Mesenchymal stem cell (in vitro differentiated cells and primary cell): ENCODE data around the gene IGF1R.

Experiments
- DNase-seq: peaks from one replicate; pipeline ENCODE4 v3.0.0-alpha.2; 2013
- H2AFZ ChIP-seq: one replicate; pipeline ENCODE4 v1.6.1; 2013; ENCODE audit warnings: low read depth, mild to moderate bottlenecking, control low read depth, inconsistent platforms, low read length, moderate library complexity
- H2AK5ac ChIP-seq: 2 replicates; pipeline ENCODE4 v1.6.1; 2013; ENCODE audit warnings: low read length, moderate library complexity, mild to moderate bottlenecking, inconsistent platforms; ENCODE audit not compliant: severe bottlenecking
- H2BK120ac ChIP-seq: one replicate; pipeline ENCODE4 v1.6.1; 2013; ENCODE audit warnings: low read depth, mild to moderate bottlenecking, inconsistent platforms, low read length, moderate library complexity
- H2BK12ac ChIP-seq, 2 experiments: one replicate each; pipeline ENCODE4 v1.6.1; 2013; ENCODE audit warnings: inconsistent platforms in 2 of 2, low read length in 2 of 2, mild to moderate bottlenecking in 2 of 2, moderate library complexity in 2 of 2, control low read depth in 1 of 2
- H2BK15ac ChIP-seq: one replicate; pipeline ENCODE4 v1.6.1; 2013; ENCODE audit warnings: mild to moderate bottlenecking, low read depth, inconsistent platforms; ENCODE audit not compliant: poor library complexity, severe bottlenecking
- H2BK5ac ChIP-seq: 2 replicates; pipeline ENCODE4 v1.6.1; 2013; ENCODE audit warnings: low read depth, mild to moderate bottlenecking, low read length, control low read depth, inconsistent platforms; ENCODE audit not compliant: poor library complexity, severe bottlenecking
- H3K14ac ChIP-seq, 2 experiments: one replicate each; pipeline ENCODE4 v1.6.1; 2013; ENCODE audit warnings: inconsistent platforms in 2 of 2, low read length in 2 of 2, control low read depth in 1 of 2, mild to moderate bottlenecking in 1 of 2, moderate library complexity in 1 of 2
- H3K18ac ChIP-seq, 2 experiments: one replicate each; pipeline ENCODE4 v1.6.1; 2013; ENCODE audit warnings: inconsistent platforms in 2 of 2, low read length in 2 of 2, control low read depth in 1 of 2, low read depth in 1 of 2, mild to moderate bottlenecking in 1 of 2
- H3K23ac ChIP-seq, 2 experiments: one replicate each; pipeline ENCODE4 v1.6.1; 2013; ENCODE audit warnings: inconsistent platforms in 2 of 2, low read length in 2 of 2, mild to moderate bottlenecking in 2 of 2, moderate library complexity in 2 of 2, control low read depth in 1 of 2
- H3K27ac ChIP-seq: 2 replicates; pipeline ENCODE4 v1.5.1; 2013; ENCODE audit warnings: mild to moderate bottlenecking, moderate library complexity, low read length, control low read depth, inconsistent platforms; ENCODE audit not compliant: poor library complexity, severe bottlenecking
- H3K27me3 ChIP-seq, 2 experiments: 2 replicates each; pipeline versions ENCODE4 v1.6.1 to v1.7.0; 2013; ENCODE audit warnings: low read length in 2 of 2, mild to moderate bottlenecking in 2 of 2, moderate library complexity in 2 of 2, control low read depth in 1 of 2, inconsistent platforms in 1 of 2; ENCODE audit not compliant: control insufficient read depth in 1 of 2, insufficient read depth in 1 of 2
- H3K36me3 ChIP-seq, 2 experiments: 2 replicates each; pipeline versions ENCODE4 v1.6.1 to v1.7.0; 2013; ENCODE audit warnings: low read length in 2 of 2, control low read depth in 1 of 2, inconsistent platforms in 1 of 2, low read depth in 1 of 2, mild to moderate bottlenecking in 1 of 2; ENCODE audit not compliant: insufficient read depth in 2 of 2, control insufficient read depth in 1 of 2
- H3K4ac ChIP-seq, 2 experiments: one replicate each; pipeline ENCODE4 v1.6.1; 2013; ENCODE audit warnings: inconsistent platforms in 2 of 2, low read length in 2 of 2, mild to moderate bottlenecking in 2 of 2, moderate library complexity in 2 of 2, control low read depth in 1 of 2, low read depth in 1 of 2
- H3K4me1 ChIP-seq: 2 replicates; pipeline ENCODE4 v1.6.1; 2013; ENCODE audit warnings: low read depth, low read length, control low read depth; ENCODE audit not compliant: control insufficient read depth, insufficient read depth
- H3K4me2 ChIP-seq: 2 replicates; pipeline ENCODE4 v1.6.1; 2013; ENCODE audit warnings: low read length, mild to moderate bottlenecking, inconsistent platforms; ENCODE audit not compliant: poor library complexity, severe bottlenecking
- H3K4me3 ChIP-seq, 2 experiments: 2 replicates each; pipeline versions ENCODE4 v1.5.1 to v1.7.0; 2013; ENCODE audit warnings: low read length in 2 of 2, mild to moderate bottlenecking in 2 of 2, control low read depth in 1 of 2, low read depth in 1 of 2; ENCODE audit not compliant: insufficient read depth in 1 of 2
- H3K79me1 ChIP-seq: replicated peaks from 2 replicates; pipeline ENCODE4 v1.6.1; 2013; ENCODE audit warnings: mild to moderate bottlenecking, control low read depth, low read length, inconsistent platforms; ENCODE audit not compliant: poor library complexity, severe bottlenecking
- H3K9ac ChIP-seq: 2 replicates; pipeline ENCODE4 v1.7.0; 2013; ENCODE audit warnings: mild to moderate bottlenecking, low read length, moderate library complexity
- H3K9me3 ChIP-seq: 2 replicates; pipeline ENCODE4 v1.7.0; 2013; ENCODE audit warnings: mild to moderate bottlenecking, low read length; ENCODE audit not compliant: control insufficient read depth
- H4K8ac ChIP-seq: one replicate; pipeline ENCODE4 v1.6.1; 2013; ENCODE audit warnings: inconsistent platforms, mild to moderate bottlenecking, low read length, moderate library complexity
- H4K91ac ChIP-seq: one replicate; pipeline ENCODE4 v1.6.1; 2013; ENCODE audit warnings: mild to moderate bottlenecking, low read length, inconsistent platforms
- WGBS: methylation state at CpG from one replicate; pipeline ENCODE4 v1.1.7; 2013; ENCODE audit warnings: mixed read lengths; 5-methylcytosine and 5-hydroxymethylcytosine counted together

Gene IGF1R

GRCh38 chr15:98753726-98754656 lies 105.7 kb downstream of the IGF1R start:
- H2BK120ac ChIP-seq, result no peak overlapping the region
- peak overlapping the region in 1 of 2 experiments; percentile 35 for H3K4ac ChIP-seq
- H2AK5ac ChIP-seq, result peak overlapping the region; percentile 11
- H2BK5ac ChIP-seq, result no peak overlapping the region
- H2BK15ac ChIP-seq, result no peak overlapping the region
- peak overlapping the region; percentile 54 to 69 for H3K18ac ChIP-seq
- H3K79me1 ChIP-seq, result peaks cover 23% of the 10 kb centered on the region
- H3K4me3 ChIP-seq, result peak overlapping the region in 1 of 2 experiments; percentile 73
- peak overlapping the region in 1 of 2 experiments; percentile 59 for H2BK12ac ChIP-seq
- peak overlapping the region; percentile 84 for H3K9ac ChIP-seq
- peaks cover 11% of the 10 kb centered on the region for H3K4me1 ChIP-seq
- peak overlapping the region; percentile 70 for H3K4me2 ChIP-seq
- no peaks in the 10 kb centered on the region for H3K36me3 ChIP-seq
- H4K91ac ChIP-seq, result peak overlapping the region; percentile 64
- H3K14ac ChIP-seq, result no peak overlapping the region
- H3K27ac ChIP-seq, result peak overlapping the region; percentile 58
- H4K8ac ChIP-seq, result no peak overlapping the region
- DNase-seq, result peak; percentile 57
- H3K27me3 ChIP-seq, result no peaks in the 10 kb centered on the region
- no peaks in the 10 kb centered on the region for H3K9me3 ChIP-seq
- WGBS, result 76% methylated on average over 7 of the region's 8 CpGs
- H2AFZ ChIP-seq, result no peak overlapping the region
- H3K23ac ChIP-seq, result no peak overlapping the region

GRCh38 chr15:98754657-98755022 lies 106.3 kb downstream of the IGF1R start:
- Histone ChIP-seq H2BK12ac (peak overlapping the region in 1 of 2 experiments; percentile 59), H3K14ac (no peak overlapping the region), H3K27ac (peak overlapping the region; percentile 58), H3K4me3 (peak overlapping the region in 1 of 2 experiments; percentile 73), H3K36me3 (no peaks in the 10 kb centered on the region), H3K23ac (no peak overlapping the region), H2BK120ac (no peak overlapping the region), H4K8ac (no peak overlapping the region), H3K4ac (peak overlapping the region in 1 of 2 experiments; percentile 35), H3K4me1 (peaks cover 11% of the 10 kb centered on the region), H3K9me3 (no peaks in the 10 kb centered on the region), H3K79me1 (peaks cover 23% of the 10 kb centered on the region), H2BK5ac (no peak overlapping the region), H2AK5ac (peak overlapping the region; percentile 11), H3K27me3 (no peaks in the 10 kb centered on the region), H3K9ac (peak overlapping the region; percentile 84), H2AFZ (no peak overlapping the region), H4K91ac (no peak overlapping the region), H2BK15ac (no peak overlapping the region), H3K4me2 (peak overlapping the region; percentile 70), H3K18ac (peak overlapping the region in 1 of 2 experiments; percentile 69)
- WGBS, result 80% methylated on average over 1 of the region's 3 CpGs
- DNase-seq, result no peak

- H2AFZ ChIP-seq, result no peak overlapping the region
These were observed 106.8 kb downstream of the IGF1R start for GRCh38 chr15:98755138-98755537.

GRCh38 chr15:98755781-98756180 lies 107.4 kb downstream of the IGF1R start:
- Histone ChIP-seq H3K27ac (no peak overlapping the region), H2AK5ac (no peak overlapping the region), H2BK15ac (no peak overlapping the region), H3K4ac (no peak overlapping the region), H4K8ac (no peak overlapping the region), H3K18ac (no peak overlapping the region), H4K91ac (no peak overlapping the region), H2BK5ac (no peak overlapping the region), H3K9me3 (no peaks in the 10 kb centered on the region), H2AFZ (no peak overlapping the region), H3K14ac (no peak overlapping the region), H3K4me1 (peaks cover 8% of the 10 kb centered on the region), H3K23ac (no peak overlapping the region), H3K4me2 (no peak overlapping the region), H2BK12ac (no peak overlapping the region), H3K27me3 (no peaks in the 10 kb centered on the region), H3K9ac (peak overlapping the region; percentile 15), H3K4me3 (no peak overlapping the region), H3K79me1 (peaks cover 20% of the 10 kb centered on the region), H2BK120ac (no peak overlapping the region), H3K36me3 (no peaks in the 10 kb centered on the region)
- 92% methylated on average over 2 of the region's 2 CpGs for WGBS
- DNase-seq, result no peak

More at GRCh38 chr15:98755138-98755537, 106.8 kb downstream of the IGF1R start:
- H3K27me3 ChIP-seq, result no peaks in the 10 kb centered on the region
- H2BK15ac ChIP-seq, result no peak overlapping the region
- 69% methylated on average over 7 of the region's 7 CpGs for WGBS
- peaks cover 21% of the 10 kb centered on the region for H3K79me1 ChIP-seq
- H3K4me1 ChIP-seq, result peaks cover 9% of the 10 kb centered on the region
- no peak overlapping the region for H4K8ac ChIP-seq
- H3K9ac ChIP-seq, result no peak overlapping the region
- H3K9me3 ChIP-seq, result no peaks in the 10 kb centered on the region
- no peak overlapping the region for H2BK120ac ChIP-seq
- no peak overlapping the region for H2AK5ac ChIP-seq
- H3K4ac ChIP-seq, result no peak overlapping the region
- H3K18ac ChIP-seq, result no peak overlapping the region
- H4K91ac ChIP-seq, result no peak overlapping the region
- no peak overlapping the region for H3K14ac ChIP-seq
- no peak for DNase-seq
- H3K4me3 ChIP-seq, result no peak overlapping the region
- no peak overlapping the region for H3K27ac ChIP-seq
- no peaks in the 10 kb centered on the region for H3K36me3 ChIP-seq
- H2BK12ac ChIP-seq, result no peak overlapping the region
- H2BK5ac ChIP-seq, result no peak overlapping the region
- H3K4me2 ChIP-seq, result no peak overlapping the region
- H3K23ac ChIP-seq, result no peak overlapping the region
